A549 (cell line): Measurements from ENCODE around the gene SHROOM2.

Experiments
- BCL3 ChIP-seq: fragments of >200 bp; sonication (Bioruptor Twin); formaldehyde crosslinking; IDR thresholded peaks from 3 replicates; pipeline ENCODE4 v1.6.1; 2016
- CEBPB ChIP-seq, 2 experiments: fragments of >200 bp in 1 of 2; sonication (Bioruptor Twin) in 1 of 2; formaldehyde crosslinking in 1 of 2; IDR thresholded peaks; 2 replicates each; pipeline ENCODE4 v1.6.1; 2012 to 2016
- CHD4 ChIP-seq: fragments of 200-600 bp; sonication (generic); IDR thresholded peaks from 2 replicates; pipeline ENCODE4 v1.6.1; 2016; ENCODE audit warnings: antibody characterized with exemption, mild to moderate bottlenecking, borderline replicate concordance
- CTCF ChIP-seq: fragments of >200 bp; sonication (Bioruptor Twin); formaldehyde crosslinking; IDR thresholded peaks from 3 replicates; pipeline ENCODE4 v1.5.1; 2016
- EP300 ChIP-seq, 2 experiments: fragments of >200 bp; sonication (Bioruptor Twin); formaldehyde crosslinking; IDR thresholded peaks; 2 replicates in 1 of 2; 3 replicates in 1 of 2; pipeline ENCODE4 v1.6.1; 2016 to 2017
- FOSL2 ChIP-seq, 2 experiments: fragments of 450-650 bp in 1 of 2; fragments of >200 bp in 1 of 2; sonication (Bioruptor Twin) in 1 of 2; formaldehyde crosslinking; IDR thresholded peaks; 2 replicates each; pipeline versions ENCODE4 v1.5.0 to v1.6.1; 2016 to 2020; ENCODE audit warnings: mild to moderate bottlenecking in 1 of 2, moderate library complexity in 1 of 2
- MAFK ChIP-seq: fragments of 450-650 bp; IDR thresholded peaks from 2 replicates; pipeline ENCODE4 v1.6.1; 2014; ENCODE audit not compliant: partially characterized antibody
- MAZ ChIP-seq: fragments of 150-350 bp; IDR thresholded peaks from 2 replicates; pipeline ENCODE4 v1.6.1; 2014; ENCODE audit warnings: antibody characterized with exemption, low read depth, low read length, borderline replicate concordance
- NFE2L2 ChIP-seq: fragments of 150-350 bp; conservative IDR thresholded peaks from 2 replicates; pipeline ENCODE4 v1.6.1; 2014; ENCODE audit warnings: low read length
- POLR2A ChIP-seq: IDR thresholded peaks from 2 replicates; pipeline ENCODE4 v1.6.1; 2012; ENCODE audit warnings: mild to moderate bottlenecking, low read length
- POLR2AphosphoS2 ChIP-seq: conservative IDR thresholded peaks from 2 replicates; pipeline ENCODE4 v1.6.1; 2012; ENCODE audit warnings: low read length, improper control_type of control experiment, inconsistent platforms
- SMC3 ChIP-seq: fragments of >200 bp; sonication (Bioruptor Twin); formaldehyde crosslinking; IDR thresholded peaks from 3 replicates; pipeline ENCODE4 v1.6.1; 2018; ENCODE audit warnings: inconsistent platforms
- SREBF2 ChIP-seq: fragments of 450-650 bp; IDR thresholded peaks from 2 replicates; pipeline ENCODE4 v1.6.1; 2014; ENCODE audit warnings: mild to moderate bottlenecking, moderate library complexity
- USF2 ChIP-seq: fragments of 450-650 bp; IDR thresholded peaks from 2 replicates; pipeline ENCODE4 v1.6.1; 2014; ENCODE audit warnings: antibody characterized with exemption

GRCh38 chrX:9745417-9746115 lies 40.7 kb upstream of the SHROOM2 start:
- TF ChIP-seq CEBPB (IDR thresholded peaks at IDR 0.05): no peak
- no peak for TF ChIP-seq BCL3
- TF ChIP-seq MAFK: no peak
- TF ChIP-seq CHD4: no peak
- TF ChIP-seq EP300 (IDR thresholded peaks at IDR 0.05): no peak
- TF ChIP-seq MAZ: no peak
- no peak for TF ChIP-seq CTCF
- TF ChIP-seq USF2: no peak
- no peak for TF ChIP-seq SMC3
- TF ChIP-seq NFE2L2: no peak
- TF ChIP-seq POLR2A: no peak
- no peak for TF ChIP-seq POLR2AphosphoS2
- TF ChIP-seq SREBF2: no peak
- no peak for TF ChIP-seq FOSL2 (IDR thresholded peaks at IDR 0.05)
- TF ChIP-seq FOSL2 (CRISPR knock-in tag; IDR thresholded peaks at IDR 0.05): no peak
